SJCRH30 (cell line): ENCODE results near the gene BRWD1. TPM values are rescaled to one million over a fixed set of nuclear protein-coding genes. Genes with fewer than 3 reads are reported as not detected.

Experiments
- DNase-seq, 2 experiments: peaks; one replicate each; pipeline ENCODE4 v3.0.0-alpha.2; 2015 to 2020
- H3K27ac ChIP-seq: fragments of 250-450 bp; sonication (Bioruptor Pico); 2 replicates; pipeline ENCODE4 v1.5.1; 2020; ENCODE audit warnings: mild to moderate bottlenecking, moderate library complexity
- H3K27me3 ChIP-seq: fragments of 250-450 bp; sonication (Bioruptor Pico); 2 replicates; pipeline ENCODE4 v1.5.1; 2020; ENCODE audit warnings: mild to moderate bottlenecking, moderate library complexity
- H3K36me3 ChIP-seq: fragments of 250-450 bp; sonication (Bioruptor Pico); 2 replicates; pipeline ENCODE4 v1.5.1; 2020; ENCODE audit warnings: mild to moderate bottlenecking, moderate library complexity
- H3K4me1 ChIP-seq: fragments of 250-450 bp; sonication (Bioruptor Pico); 2 replicates; pipeline ENCODE4 v1.5.1; 2020; ENCODE audit warnings: mild to moderate bottlenecking, moderate library complexity
- H3K4me3 ChIP-seq: fragments of 250-450 bp; sonication (Bioruptor Pico); 2 replicates; pipeline ENCODE4 v1.5.1; 2020; ENCODE audit warnings: mild to moderate bottlenecking, moderate library complexity
- H3K9me3 ChIP-seq: fragments of 250-450 bp; sonication (Bioruptor Pico); replicated peaks from 2 replicates; pipeline ENCODE4 v1.5.1; 2020; ENCODE audit warnings: mild to moderate bottlenecking, moderate library complexity
- total RNA-seq: library from RNA; depleted of rRNA; stranded (reverse); fragments of >200 nt; shearing (Covaris generic); gene quantifications from 2 replicates; pipeline ENCODE4 v1.2.3, GENCODE V29; 2014

Gene BRWD1
- total RNA-seq, 1 experiment from 2014 or later, result 49.8 TPM

DNA sequence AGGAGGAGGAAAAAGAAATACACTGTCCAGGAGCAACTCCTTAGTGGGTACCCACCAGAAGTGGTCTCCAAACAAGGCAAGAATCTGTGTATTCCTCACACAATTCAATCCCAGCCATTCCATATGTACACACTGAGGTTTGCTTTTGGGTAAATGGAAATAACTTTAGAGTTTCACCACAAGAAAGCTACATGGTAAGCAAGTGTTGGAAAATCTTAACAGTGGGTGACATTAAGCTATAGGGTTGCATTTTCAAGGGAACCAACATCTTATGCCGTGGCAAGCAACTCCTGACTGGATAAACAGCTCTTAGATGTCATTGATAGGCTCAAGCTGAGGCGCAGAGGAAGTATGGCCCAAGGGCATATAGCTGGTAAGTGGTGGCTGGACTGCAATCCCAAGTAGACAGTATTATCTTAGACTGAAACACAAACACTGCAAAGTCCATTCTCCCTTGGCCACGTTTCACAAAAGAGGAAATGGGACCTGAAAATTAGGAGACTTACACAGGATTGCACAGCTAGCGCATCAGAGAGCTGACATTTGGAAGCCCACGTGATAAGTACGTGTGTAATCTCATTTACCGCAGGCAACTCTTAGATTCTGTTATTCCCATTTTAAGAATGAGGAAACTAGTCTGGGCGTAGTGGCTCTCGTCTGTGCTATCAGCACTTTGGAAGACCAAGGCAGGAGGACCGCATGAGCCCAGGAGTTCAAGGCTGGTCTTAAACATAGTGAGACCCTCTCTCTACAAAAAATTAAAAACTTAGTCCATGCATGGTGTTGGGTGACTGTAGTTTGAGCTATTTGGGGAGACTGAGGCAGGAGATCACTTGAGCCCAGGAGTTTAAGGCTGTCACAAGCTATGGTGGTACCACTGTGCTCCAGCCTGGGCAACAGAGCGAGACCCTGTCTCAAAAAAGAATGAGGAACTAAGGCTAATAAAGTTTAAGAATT, 4.0 kb upstream of the BRWD1 start:
- Histone ChIP-seq H3K36me3 (no peaks in the 10 kb centered on the region), H3K27ac (no peak overlapping the region), H3K9me3 (no peaks in the 10 kb centered on the region), H3K27me3 (no peaks in the 10 kb centered on the region), H3K4me3 (no peak overlapping the region), H3K4me1 (peaks cover 7% of the 10 kb centered on the region)
- no peak for DNase-seq

DNA sequence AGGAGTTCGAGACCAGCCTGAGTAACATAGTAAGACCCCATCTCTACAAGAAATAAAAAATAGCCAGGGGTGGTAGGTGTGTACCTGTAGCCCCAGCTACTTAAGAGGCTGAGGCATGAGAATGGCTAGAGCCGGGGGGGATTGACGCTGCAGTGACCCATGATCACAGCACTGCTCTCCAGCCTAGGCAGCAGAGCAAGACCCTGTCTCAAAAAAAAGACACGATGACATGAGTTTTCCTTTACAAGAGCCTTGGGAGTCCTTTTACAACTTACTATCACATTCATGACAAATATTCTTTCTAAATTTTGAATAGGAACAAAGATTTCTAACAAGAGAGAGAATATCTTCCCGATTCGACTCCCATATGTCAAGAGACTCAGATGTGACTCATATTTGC, 3.3 kb upstream of the BRWD1 start:
- Histone ChIP-seq H3K36me3 (0 out of 2 replicates have a peak, but pooled peaks cover 3% of the 10 kb centered on the region), H3K4me3 (no peak overlapping the region), H3K27me3 (no peaks in the 10 kb centered on the region), H3K9me3 (no peaks in the 10 kb centered on the region), H3K4me1 (peaks cover 7% of the 10 kb centered on the region), H3K27ac (no peak overlapping the region)
- DNase-seq, result no peak

DNA sequence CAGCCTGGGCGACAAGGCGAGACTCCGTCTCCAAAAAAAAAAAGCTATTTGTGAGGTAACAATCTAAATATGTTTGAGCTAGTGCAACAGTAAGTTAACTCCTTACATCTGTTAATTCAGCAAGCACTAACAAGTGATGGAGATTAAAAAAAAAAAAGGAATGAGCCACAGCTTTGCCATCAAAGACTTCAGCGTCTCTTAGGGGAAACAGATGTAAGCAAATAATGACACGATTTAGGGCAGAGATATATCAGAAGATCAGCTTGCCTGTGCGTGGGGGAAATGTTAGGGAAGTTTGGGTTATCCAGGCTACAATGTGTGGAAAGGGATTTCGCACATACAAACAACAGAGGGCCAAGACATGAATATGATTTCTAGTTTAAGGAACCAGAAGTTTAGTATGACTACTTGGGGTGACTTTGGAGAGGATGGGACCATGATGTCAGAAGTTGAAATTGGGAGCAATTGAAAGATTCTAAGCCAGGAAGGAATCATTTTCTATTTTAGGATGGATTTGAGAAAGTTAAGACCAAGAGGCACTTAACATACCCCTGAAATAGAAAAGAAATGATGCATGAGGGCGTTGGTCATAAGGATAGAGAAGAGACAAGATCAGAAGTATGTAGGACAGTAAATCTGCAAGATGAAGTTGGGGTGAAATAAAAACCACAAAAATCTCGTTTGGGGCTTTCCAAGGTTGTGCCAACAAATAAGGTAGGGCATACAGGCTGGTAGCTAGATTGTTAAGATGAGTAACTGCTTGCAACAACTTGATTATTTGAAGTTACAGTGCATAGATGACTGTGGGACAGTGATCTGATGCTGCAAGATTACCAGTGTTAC, 2.4 kb upstream of the BRWD1 start:
- H3K4me3 ChIP-seq, result no peak overlapping the region
- H3K9me3 ChIP-seq, result no peaks in the 10 kb centered on the region
- H3K27me3 ChIP-seq, result no peaks in the 10 kb centered on the region
- H3K4me1 ChIP-seq, result peaks cover 7% of the 10 kb centered on the region
- no peak for DNase-seq
- 0 out of 2 replicates have a peak, but pooled peaks cover 4% of the 10 kb centered on the region for H3K36me3 ChIP-seq
- H3K27ac ChIP-seq, result no peak overlapping the region

DNA sequence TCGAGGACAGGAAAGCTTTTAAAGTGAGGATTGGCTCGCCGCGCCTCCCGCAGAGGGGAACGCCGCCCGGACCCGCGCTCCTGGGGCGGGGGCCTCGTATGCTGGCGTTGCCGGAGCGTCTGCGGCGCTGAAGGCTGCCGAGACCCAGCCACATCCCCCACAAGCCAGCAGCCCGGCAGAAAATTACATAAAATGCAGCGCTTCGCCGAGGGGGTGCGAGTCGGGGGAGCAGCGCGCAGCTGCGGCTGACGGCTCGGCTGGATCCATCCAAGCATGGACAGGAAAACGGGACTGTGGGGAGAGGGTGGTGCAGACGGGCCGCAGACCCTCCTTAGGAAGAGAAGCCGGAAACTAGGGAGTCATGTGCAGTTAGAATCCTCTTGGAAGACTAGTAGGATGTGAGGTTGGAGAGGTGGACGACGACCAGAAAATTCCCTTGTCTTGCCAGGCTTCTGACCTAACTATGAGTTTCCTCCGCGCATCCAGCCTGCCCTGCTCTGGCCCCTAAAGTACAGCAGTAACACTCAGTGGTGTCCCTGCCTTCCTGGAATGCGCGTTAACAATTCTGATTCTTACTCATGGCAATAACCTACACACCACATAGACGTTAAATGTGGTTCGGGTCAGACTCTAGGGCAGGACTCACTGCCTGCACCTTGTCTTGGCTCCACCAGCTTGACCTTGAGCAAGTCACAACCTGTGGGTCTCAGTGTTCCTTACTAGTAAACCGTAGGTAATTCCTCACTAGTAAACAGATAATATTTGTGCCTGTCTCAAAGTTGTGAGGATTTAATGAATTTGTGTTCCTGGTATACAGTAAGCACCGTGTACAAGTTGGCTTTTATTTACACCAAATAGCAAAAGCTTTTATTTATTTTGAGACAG, 953 bp upstream of the BRWD1 start:
- peak; percentile 66 to 69 for DNase-seq
- H3K36me3 ChIP-seq, result peaks cover 9% of the 10 kb centered on the region; the same call in 1 of the 2 replicates
- H3K27me3 ChIP-seq, result no peaks in the 10 kb centered on the region
- H3K4me3 ChIP-seq, result peak overlapping the region; percentile 86
- H3K4me1 ChIP-seq, result peaks cover 6% of the 10 kb centered on the region
- H3K27ac ChIP-seq, result peak overlapping the region; percentile 91
- H3K9me3 ChIP-seq, result no peaks in the 10 kb centered on the region

DNA sequence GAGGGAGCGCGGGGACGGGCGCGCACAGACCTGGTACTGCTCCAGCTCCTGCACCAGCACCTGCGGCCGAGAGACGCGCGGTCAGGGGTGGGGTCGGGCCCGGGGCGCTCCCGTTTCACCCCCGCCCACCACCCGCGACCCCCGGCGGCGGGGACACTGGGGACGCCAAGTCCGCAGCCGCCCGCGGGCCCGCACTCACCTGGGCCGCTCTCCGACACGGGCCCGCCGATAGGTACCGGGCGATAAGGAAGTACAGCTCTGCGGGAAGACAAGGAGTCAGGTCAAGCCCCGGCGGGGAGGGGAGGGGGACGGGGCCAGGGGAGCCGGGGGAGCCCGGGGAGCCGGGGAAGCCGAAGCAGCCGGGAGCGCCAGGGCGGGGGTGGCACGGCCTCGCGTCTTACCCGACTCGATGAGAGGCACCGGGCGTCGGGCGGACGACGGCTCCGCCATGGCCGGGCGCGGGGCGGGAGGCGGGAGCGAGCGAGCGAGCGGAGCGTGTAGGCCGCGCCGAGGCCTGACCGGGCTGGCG, 326 bp downstream of the BRWD1 start:
- Histone ChIP-seq H3K4me3 (peak overlapping the region; percentile 86), H3K9me3 (no peaks in the 10 kb centered on the region), H3K36me3 (peaks cover 9% of the 10 kb centered on the region; the same call in 1 of the 2 replicates), H3K27ac (peak overlapping the region; percentile 91), H3K27me3 (no peaks in the 10 kb centered on the region), H3K4me1 (no peaks in the 10 kb centered on the region)
- DNase-seq, result peak in 1 of 2 experiments; percentile 15

DNA sequence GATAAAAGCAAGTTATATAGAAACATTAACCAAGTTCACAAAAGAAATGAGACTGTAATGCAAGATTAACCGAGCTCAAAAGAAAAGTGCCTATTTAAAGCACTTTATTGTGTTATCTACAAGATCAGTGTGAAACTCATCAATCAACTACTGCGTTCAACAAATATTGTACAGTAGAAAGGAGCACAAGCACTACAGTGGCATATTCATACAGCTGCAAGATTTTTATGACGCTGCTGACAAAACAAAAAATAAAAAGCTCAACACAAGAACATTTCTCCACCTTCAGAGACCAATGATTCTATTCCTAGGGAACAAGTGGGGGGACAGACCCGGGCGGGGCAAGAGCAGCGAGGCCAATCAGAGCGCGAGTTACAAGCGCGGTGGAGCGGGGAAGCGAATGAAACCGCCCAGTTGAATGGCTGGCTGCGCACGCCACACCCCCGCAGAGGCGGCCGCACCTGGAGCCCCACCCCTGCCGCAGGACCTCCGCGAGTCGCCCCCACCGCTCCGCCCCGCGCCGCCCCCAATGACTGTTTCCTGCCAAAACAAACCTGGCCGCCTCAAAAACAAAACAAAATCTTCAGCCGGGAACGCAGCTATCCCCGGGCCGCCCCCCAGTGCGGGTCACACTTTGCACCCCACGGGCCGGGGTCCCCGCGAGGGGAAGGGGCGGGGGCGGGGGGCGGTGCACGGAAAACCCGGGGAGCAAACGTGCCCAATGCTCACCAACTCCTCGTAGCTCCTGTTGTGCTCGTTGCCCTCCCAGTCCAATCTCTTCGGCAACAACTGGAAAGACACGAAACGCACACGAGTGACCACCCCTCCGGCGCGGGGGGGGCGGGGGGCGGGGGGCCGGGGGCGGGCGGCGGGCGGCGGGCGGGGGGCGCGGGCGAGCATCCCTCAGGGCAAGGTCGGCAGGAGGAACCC, 1.1 kb downstream of the BRWD1 start:
- no peak overlapping the region for H3K27ac ChIP-seq
- DNase-seq, result peak; percentile 89 to 92

DNA sequence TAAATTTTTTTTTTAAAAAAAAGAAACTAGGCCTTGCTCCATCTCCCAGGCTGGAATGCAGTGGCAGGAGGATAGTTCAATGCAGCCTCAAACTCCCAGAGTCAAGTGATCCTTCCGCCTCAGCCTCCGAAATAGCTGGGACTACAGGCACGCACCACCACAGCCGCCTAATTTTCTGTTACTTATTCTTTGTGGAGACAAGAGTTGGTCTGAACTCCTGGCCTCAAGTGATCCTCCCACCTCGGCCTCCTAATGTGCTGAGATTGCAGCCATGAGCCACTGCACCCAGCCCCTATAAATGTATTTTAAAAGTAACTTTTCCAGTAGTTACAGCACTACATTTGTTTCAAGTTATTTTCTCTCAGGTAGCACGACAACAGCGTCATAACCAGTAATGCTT, 2.3 kb downstream of the BRWD1 start:
- Histone ChIP-seq H3K27ac (no peak overlapping the region), H3K9me3 (no peaks in the 10 kb centered on the region), H3K27me3 (no peaks in the 10 kb centered on the region), H3K36me3 (peaks cover 9% of the 10 kb centered on the region; the same call in 1 of the 2 replicates), H3K4me1 (no peaks in the 10 kb centered on the region), H3K4me3 (no peak overlapping the region)
- no peak for DNase-seq

More for the DNA sequence above, 1.1 kb downstream of the BRWD1 start:
- peaks cover 9% of the 10 kb centered on the region; the same call in 1 of the 2 replicates for H3K36me3 ChIP-seq
- peak overlapping the region; percentile 86 for H3K4me3 ChIP-seq
- H3K9me3 ChIP-seq, result no peaks in the 10 kb centered on the region
- no peaks in the 10 kb centered on the region for H3K4me1 ChIP-seq
- H3K27me3 ChIP-seq, result no peaks in the 10 kb centered on the region

DNA sequence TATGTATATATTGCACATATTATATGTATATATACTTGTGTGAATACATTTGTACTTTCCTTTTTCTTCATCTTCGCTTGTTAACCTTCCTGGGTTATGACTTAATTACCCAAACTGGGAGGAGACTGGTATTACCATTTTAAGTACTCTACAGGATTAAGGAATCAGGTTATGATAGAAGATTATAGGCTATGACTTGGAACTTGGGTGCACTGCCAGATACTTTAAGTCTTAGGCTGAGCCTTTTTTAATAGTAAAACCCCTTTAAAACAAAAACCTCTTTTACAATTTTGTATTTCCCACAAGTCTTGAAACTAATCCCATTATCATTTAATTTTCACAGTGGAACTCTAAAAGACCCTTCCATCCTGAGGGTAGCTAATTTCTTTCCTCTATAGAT, 6.0 kb downstream of the BRWD1 start:
- H3K9me3 ChIP-seq, result no peaks in the 10 kb centered on the region
- H3K27me3 ChIP-seq, result no peaks in the 10 kb centered on the region
- H3K27ac ChIP-seq, result no peak overlapping the region
- H3K4me3 ChIP-seq, result no peak overlapping the region
- no peaks in the 10 kb centered on the region for H3K4me1 ChIP-seq
- H3K36me3 ChIP-seq, result peaks cover 19% of the 10 kb centered on the region
- no peak for DNase-seq

DNA sequence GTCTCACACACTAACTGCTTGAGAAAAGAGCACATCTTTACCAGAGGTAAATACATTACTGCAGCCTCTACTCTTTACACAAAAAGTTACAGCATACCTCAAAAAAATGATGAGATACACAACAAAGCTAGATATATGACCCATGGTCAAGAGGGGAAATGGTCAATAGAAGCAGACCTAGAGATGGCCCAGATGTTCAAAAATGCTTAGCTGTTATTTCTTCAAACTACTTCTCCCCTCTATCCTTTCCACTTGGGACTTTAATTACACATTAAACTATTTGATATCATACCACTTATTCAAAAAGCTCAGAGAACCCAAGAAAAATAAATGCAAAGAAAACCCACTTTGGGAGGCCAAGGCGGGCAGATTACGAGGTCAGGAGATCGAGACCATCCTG, 12.8 kb downstream of the BRWD1 start:
- Histone ChIP-seq H3K4me1 (no peaks in the 10 kb centered on the region), H3K27ac (no peak overlapping the region), H3K4me3 (no peak overlapping the region), H3K36me3 (peaks cover 52% of the 10 kb centered on the region), H3K9me3 (peaks cover 9% of the 10 kb centered on the region; the same call in 1 of the 2 replicates), H3K27me3 (no peaks in the 10 kb centered on the region)
- DNase-seq, result no peak

DNA sequence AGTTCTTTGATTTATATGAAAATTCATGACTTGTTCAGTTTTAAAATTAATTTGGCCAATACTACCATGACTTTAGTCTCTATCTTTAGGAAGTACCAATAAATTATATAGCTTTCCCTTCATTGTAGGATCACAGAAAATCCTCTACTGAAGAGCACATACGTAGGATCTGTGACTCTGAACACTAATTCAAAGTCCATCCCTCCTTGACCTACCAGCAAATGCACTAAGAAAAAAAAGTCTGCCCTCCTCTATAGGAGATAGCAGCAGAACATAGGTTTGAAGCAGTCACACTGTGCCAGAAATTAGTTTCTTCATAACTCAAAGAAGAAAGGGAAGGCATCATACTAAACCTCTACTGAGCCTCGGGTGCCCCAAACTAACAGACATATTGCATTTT, 16.5 kb downstream of the BRWD1 start:
- no peak for DNase-seq
- no peaks in the 10 kb centered on the region for H3K4me1 ChIP-seq
- no peaks in the 10 kb centered on the region for H3K27me3 ChIP-seq
- H3K36me3 ChIP-seq, result peaks cover 68% of the 10 kb centered on the region
- H3K4me3 ChIP-seq, result no peak overlapping the region
- peaks cover 9% of the 10 kb centered on the region; the same call in 1 of the 2 replicates for H3K9me3 ChIP-seq
- H3K27ac ChIP-seq, result no peak overlapping the region

DNA sequence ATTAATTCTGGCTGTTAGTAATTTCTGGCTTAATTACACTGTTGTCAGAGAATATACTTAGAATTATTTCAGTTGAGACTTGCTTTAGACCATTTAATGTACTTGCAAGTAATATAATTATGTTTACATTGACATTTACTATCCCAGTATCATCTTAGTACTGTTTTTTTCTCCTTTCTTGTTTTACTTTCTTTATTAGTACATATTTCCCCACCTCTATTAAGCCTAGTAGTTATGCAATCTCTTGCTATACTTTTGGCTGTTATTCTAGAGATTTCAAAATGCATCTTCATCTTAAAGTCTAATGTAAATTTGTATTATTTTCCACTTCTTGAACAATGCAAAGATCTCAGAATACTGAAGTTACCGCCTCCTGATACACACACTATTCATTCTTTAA, 24.4 kb downstream of the BRWD1 start:
- H3K36me3 ChIP-seq, result peaks cover 71% of the 10 kb centered on the region
- peaks cover 2% of the 10 kb centered on the region; the same call in 1 of the 2 replicates for H3K9me3 ChIP-seq

DNA sequence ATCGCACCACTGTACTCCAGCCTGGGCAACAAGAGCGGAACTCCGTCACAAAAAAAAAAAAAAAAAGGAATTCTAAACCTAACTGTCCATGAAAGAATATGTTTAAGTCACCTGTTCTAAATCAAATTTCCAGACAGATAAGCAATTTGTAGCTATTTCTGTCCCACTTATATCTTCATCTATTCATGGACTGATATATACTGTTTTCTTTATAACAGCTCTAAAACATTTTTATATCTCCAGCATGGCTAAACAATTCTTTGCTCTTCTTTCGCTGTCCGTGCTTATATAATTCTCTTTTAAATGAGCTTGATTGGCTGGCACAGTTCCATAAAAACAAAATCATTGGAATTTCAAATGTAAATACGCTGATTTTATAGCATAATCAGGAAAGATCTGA, 30.5 kb downstream of the BRWD1 start:
- Histone ChIP-seq H3K27ac (no peak overlapping the region), H3K27me3 (no peaks in the 10 kb centered on the region)

More for the DNA sequence above, 24.4 kb downstream of the BRWD1 start:
- Histone ChIP-seq H3K27me3 (no peaks in the 10 kb centered on the region), H3K4me1 (no peaks in the 10 kb centered on the region), H3K27ac (no peak overlapping the region), H3K4me3 (no peak overlapping the region)
- DNase-seq, result no peak

DNA sequence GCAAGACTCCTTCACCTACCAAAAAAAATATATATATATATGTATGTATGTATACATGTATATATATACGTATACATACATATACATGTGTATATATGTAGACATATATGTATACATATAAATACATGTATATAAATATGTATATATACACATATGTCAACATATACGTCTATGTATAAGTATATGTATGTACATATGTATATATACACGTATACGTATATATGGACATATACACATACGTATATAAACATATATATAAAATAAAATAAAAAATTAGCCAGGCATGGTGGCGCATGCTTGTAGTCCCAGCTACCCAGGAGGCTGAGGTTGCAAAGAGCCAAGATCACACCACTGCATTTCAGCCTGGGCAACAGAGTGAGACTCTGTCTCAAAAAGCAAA, 31.6 kb downstream of the BRWD1 start:
- Histone ChIP-seq H3K4me1 (no peaks in the 10 kb centered on the region), H3K4me3 (no peak overlapping the region), H3K36me3 (peaks cover 44% of the 10 kb centered on the region), H3K27ac (no peak overlapping the region), H3K9me3 (no peaks in the 10 kb centered on the region; the same call in 1 of the 2 replicates), H3K27me3 (no peaks in the 10 kb centered on the region)
- no peak for DNase-seq

More for the DNA sequence above, 30.5 kb downstream of the BRWD1 start:
- H3K4me3 ChIP-seq, result no peak overlapping the region
- no peak for DNase-seq
- no peaks in the 10 kb centered on the region; the same call in 1 of the 2 replicates for H3K9me3 ChIP-seq
- H3K4me1 ChIP-seq, result no peaks in the 10 kb centered on the region
- peaks cover 45% of the 10 kb centered on the region for H3K36me3 ChIP-seq
